ENCODE results near the gene NOD1.
"Not testable (repeated sequence)": the region's sequence is repeated elsewhere in the genome, so short reads cannot be mapped to it uniquely, and the experiment has no call there.

Gene NOD1

GRCh38 chr7:30447466-30447865, 31.1 kb downstream of the NOD1 start:
- DNase-seq (ENCODE audit: low read depth in 2 of 2), result no peak

GRCh38 chr7:30446266-30446665, 32.3 kb downstream of the NOD1 start:
- DNase-seq (ENCODE audit: low read depth in 2 of 2), result no peak

GRCh38 chr7:30445770-30446169, 32.8 kb downstream of the NOD1 start:
- DNase-seq (ENCODE audit: low read depth in 2 of 2), result peak; percentile 57 to 58

- DNase-seq (ENCODE audit: low read depth in 2 of 2), result no peak
These were observed 40.6 kb downstream of the NOD1 start for GRCh38 chr7:30437823-30438574.

GRCh38 chr7:30436518-30436917, 42.1 kb downstream of the NOD1 start:
- no peak for DNase-seq (ENCODE audit: low read depth in 2 of 2)

- DNase-seq (ENCODE audit: low read depth in 2 of 2), result no peak
These were observed 42.5 kb downstream of the NOD1 start for GRCh38 chr7:30436046-30436445.

GRCh38 chr7:30434140-30434799, 44.3 kb downstream of the NOD1 start:
- no peak for DNase-seq (ENCODE audit: low read depth in 2 of 2)

- no peak for DNase-seq (ENCODE audit: low read depth in 2 of 2)
These were observed 45.1 kb downstream of the NOD1 start for GRCh38 chr7:30433506-30433905.

GRCh38 chr7:30433082-30433481, 45.5 kb downstream of the NOD1 start:
- DNase-seq (ENCODE audit: low read depth in 2 of 2), result no peak

GRCh38 chr7:30430777-30431176, 47.8 kb downstream of the NOD1 start:
- no peak for DNase-seq (ENCODE audit: low read depth in 2 of 2)

GRCh38 chr7:30430276-30430675, 48.3 kb downstream of the NOD1 start:
- DNase-seq (ENCODE audit: low read depth in 2 of 2), result no peak

- DNase-seq (ENCODE audit: low read depth in 2 of 2), result no peak
These were observed 49.4 kb downstream of the NOD1 start for GRCh38 chr7:30429156-30429530.

- no peak for DNase-seq (ENCODE audit: low read depth in 2 of 2)
These were observed 50.1 kb downstream of the NOD1 start for GRCh38 chr7:30428246-30429155.

GRCh38 chr7:30427296-30428070, 51.1 kb downstream of the NOD1 start:
- DNase-seq (ENCODE audit: low read depth in 2 of 2), result no peak

GRCh38 chr7:30424506-30424905, 54.1 kb downstream of the NOD1 start:
- DNase-seq (ENCODE audit: low read depth in 2 of 2), result no peak

GRCh38 chr7:30423788-30424505, 54.6 kb downstream of the NOD1 start:
- no peak for DNase-seq (ENCODE audit: low read depth in 2 of 2)

- no peak for DNase-seq (ENCODE audit: low read depth in 2 of 2)
These were observed 55.7 kb downstream of the NOD1 start for GRCh38 chr7:30422922-30423321.

- DNase-seq (ENCODE audit: low read depth in 2 of 2), result no peak
These were observed 56.9 kb downstream of the NOD1 start for GRCh38 chr7:30421647-30422196.

GRCh38 chr7:30420662-30421061, 57.9 kb downstream of the NOD1 start:
- no peak for DNase-seq (ENCODE audit: low read depth in 2 of 2)

GRCh38 chr7:30420080-30420479, 58.5 kb downstream of the NOD1 start:
- DNase-seq (ENCODE audit: low read depth in 2 of 2), result not testable (repeated sequence)

GRCh38 chr7:30413864-30414263, 64.7 kb downstream of the NOD1 start:
- DNase-seq (ENCODE audit: low read depth in 2 of 2), result no peak

All from activated CD8-positive, alpha-beta memory T cell treated with anti-CD3 and anti-CD28 coated beads for 4 hours (primary cell).